Measurements from ENCODE around the gene RPS23.

Gene RPS23

DNA sequence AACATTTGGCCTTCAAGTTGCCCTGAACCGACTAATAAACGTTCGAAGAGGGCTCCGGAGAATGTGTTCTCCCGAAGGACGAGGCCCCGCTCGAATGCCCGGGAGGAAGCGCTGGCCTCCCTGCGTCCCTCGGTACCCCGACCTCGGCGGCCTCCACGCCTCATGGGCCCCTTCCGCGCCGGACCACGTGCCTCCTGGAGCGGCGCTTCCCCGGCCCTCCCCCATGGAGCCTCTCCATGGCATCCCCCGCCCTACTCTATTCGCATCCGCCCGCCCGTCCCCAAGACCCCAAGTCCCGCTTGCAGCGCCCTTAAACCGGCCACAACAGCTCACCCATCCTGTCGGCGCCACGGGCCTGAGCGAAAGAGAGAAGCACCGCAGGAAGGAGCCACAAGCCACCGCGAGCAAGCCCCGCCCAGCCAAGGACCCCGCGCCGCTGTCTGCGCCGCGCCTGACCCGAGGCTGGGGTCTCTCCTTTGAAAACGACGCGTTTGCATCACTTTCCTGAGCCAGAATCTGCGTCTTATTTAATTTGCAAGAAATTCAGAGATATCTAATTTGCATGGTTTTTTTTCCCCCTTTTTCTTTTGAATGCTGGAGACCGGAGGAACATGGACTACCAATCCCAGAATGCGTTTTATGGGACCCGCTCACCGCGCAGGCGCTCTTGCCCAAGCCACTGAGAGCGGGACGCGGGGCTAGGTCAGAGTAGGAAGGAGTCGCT lies at the start of gene RPS23:
TSS of gene RPS23 (minus strand) at position 368 of the 724 bp plus-strand sequence. CDS start at position 337, 31 bp downstream.
- peak; percentile 41 to 97 (median 89) for DNase-seq

DNA sequence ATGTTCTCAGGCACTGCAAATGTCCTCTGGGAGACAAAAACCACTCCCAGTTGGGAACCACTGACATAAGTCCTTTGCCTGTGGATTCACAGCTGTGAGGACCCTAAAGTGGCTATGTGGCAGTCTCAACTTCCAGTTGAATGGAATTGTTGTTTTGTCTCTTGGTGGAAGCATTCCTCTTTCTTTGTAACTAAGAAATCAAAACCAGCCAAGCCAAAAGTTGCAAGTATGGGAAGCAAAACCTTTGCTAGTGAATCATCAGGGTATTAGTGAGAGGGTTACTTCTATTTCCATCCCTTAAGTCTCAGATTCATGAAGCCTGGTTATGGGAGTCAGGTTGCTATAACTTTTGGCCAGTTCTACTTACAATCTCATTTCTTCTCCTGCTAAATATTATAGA lies 49.8 kb upstream of the RPS23 start:
- DNase-seq = no peak

DNA sequence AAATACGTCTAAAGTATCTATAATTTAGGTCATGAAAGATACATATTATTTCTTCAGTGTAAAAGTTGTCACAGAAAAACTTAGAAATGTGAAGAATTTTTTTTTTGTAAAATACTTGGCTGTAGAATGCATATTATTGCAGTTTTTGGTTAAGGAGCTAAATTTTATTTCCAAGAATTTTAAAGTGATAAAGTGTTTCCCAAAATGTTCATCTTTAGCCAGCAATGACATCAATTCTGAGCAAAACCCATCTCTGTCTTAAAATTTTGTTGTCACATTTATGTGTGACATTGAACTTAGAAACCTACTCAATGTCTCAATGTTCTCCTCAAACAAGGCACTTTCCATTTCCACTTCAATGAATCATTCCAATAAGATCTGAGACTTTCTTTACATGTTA lies 47.8 kb upstream of the RPS23 start:
- no peak for DNase-seq

DNA sequence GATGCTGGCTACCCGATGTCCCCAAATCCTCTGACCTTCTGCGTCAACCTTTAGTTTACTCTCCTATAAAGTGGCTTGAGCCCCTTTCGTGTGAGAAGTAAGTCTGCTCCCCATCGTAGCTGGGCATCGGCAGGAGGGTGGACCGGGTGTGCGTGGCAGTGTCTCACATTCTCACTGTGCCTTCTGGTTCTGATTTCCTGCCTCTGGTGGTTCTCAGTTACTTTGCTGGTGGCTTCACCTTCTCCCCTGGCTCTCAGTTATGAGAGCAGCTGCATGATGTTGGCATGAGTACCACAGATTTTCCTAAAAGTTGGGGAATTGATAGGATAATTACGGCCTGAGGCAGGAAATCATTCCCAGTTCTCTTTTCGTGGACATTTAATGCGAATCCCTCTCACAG lies 47.0 kb upstream of the RPS23 start:
- no peak for DNase-seq

DNA sequence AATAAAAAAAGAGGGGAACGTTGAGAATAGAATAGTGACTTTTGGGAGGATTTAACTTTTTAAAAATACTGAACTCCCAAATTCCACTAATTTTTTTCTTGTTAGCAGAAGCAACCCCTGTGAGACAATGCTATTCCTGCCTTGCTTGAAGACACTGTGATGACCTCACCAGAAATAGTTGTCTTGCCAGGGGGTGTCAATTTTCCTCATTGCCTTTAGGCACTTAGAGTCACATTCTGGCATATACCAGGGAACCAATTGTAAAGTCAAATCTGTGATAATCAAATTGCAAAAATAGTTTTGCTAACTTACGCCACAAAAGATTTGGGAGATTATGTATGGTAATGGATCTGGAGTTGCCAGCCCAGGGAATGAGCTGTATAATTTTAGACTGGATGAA lies 42.8 kb upstream of the RPS23 start:
- no peak for DNase-seq

DNA sequence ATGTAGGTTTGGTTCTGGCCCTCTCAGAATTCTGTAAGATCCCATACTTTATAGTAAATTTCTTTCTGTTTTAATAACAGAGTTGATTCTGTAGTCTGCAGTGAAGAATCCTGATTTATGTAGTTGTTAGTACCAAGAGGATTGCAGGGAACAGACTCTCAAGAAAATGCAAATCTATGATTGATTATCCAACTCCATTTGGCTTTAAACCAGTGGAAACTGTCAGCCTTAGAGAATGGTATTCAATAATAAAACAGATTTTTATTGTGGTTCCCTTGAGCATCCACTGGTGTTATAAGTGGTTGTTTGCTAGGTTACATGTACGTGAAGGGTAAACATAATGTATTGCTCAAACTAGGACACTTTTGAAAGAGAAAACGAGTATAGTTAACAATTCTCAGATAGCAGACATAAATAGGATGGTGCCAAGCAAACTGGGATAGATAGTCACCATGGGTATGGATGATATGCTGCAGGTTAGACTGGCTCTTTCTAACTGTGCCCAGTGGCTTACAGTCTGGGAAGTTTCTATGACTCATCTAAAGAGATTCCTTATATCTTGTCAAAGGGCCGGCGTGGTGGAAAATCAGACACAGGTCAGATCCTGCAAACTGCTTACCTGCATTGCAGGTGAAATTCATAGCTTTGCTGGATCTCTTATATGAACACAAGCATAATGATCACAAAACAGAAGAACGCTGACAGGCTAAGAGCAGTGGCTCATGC lies 41.7 kb upstream of the RPS23 start:
- no peak for DNase-seq

DNA sequence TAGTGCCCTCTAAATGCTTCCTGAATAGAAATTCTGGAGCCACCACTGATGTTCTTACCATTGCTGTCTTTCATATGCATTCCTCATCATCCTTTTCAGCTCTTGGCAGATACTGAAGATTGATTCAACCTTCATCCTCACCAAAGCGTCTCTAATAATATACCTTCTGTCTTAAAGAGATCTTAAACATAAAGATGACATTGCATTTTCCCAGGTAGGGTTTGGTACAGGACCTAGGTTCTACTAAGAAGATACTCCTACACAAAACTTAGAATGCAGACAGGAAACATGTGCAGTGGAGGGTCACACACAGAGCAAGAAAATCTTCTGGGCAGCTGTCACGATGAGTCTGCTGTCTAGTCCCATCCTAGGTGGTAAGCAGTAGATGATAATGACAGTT lies 41.0 kb upstream of the RPS23 start:
- no peak for DNase-seq

DNA sequence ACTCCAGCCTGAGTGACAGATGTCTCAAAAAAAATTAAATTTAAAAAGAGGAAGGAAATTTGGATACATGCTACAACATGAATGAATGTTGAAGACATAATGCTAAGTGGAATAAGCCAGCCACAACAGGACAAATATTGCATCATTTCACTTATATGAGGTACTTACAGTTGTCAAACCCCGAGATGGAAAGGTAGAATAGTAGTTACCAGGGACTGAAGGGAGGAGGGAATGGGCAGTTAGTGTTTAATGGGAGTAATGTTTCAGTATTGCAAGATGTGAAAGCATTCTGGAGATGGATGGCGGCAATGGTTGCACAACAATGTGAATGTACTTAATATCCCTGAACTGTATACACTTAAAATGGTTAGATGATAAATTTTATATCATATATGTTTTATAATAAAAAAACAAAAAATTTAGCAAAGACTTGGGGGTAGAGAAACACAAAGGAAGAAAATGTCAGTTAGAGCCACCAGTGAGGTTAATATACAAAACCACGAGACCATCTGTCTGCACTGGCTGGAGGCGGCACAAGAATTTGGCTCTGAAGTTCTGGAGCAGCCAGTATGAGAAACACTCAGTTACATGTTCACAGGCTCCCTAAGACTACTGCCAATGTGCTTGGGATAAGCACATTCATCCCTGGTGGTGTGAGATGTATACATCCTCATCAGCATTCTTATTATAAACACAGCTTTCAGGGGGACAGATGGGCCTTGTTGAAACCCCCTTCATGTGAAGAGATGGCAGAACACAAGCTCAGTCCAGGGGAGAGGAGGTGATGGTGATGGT lies 37.0 kb upstream of the RPS23 start:
- no peak for DNase-seq

DNA sequence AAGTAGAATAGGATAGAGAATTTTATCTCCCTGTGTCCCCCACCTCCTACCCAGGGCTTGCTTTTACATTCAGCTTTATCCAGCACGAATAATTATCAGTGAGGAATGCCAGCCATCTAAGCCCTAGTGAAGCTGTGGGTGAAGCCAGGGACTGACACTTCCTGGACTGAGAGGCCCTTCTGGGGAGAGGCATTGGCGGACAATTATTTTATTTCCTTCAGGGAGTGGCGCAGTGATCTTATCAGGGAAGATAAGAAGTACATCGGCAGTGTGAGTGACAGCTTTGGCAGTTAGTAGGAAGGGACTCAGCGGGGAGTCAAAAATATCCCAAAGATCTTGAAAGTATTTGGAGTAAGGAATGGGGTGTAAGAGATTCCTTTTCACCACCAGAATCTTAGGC lies 34.9 kb upstream of the RPS23 start:
- DNase-seq = no peak

DNA sequence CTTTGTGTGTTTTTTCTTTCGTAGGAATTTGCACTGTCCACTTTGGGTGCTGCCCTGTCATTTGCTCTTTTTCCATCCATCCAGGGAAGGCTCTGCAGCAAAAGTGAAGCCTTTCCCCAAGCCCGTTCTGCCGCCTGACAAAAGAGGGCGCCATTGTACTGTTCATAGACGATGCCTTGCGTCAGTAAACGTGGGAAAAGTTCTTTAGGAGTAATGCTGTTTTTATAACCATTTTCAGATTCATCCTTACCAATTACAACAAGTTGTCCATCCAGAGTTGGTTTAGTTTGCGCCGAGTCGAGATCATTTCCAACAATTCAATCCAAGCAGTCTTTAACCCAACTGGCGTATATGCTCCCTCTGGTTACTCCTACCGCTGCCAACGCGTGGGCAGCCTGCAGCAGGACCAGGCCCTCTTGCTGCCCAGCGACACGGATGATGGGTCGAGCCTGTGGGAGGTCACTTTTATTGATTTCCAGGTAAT lies 34.3 kb upstream of the RPS23 start:
- DNase-seq = peak in 46 of 56 donors; percentile 2 to 73 (median 31)

DNA sequence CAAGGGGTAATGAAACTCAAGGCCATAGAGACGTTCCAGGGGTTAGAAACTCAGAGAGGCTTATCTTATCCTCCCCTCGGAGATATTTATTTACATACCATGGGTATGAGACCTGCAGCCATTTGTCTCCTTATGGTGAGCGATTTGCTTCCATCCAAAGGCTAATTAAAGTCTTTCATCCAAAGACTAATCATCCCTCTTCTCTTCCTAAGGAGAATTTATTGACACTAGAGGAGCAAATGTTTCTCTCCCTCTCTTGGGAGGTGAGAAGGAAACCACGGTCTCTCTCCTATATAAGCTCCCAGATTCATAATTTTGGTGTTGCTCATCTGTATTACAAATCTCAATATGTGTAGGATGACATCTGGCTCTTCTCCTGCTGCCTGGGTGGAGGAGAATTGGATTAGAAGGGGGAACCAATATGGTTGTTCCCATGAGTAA lies 31.0 kb upstream of the RPS23 start:
- no peak for DNase-seq

DNA sequence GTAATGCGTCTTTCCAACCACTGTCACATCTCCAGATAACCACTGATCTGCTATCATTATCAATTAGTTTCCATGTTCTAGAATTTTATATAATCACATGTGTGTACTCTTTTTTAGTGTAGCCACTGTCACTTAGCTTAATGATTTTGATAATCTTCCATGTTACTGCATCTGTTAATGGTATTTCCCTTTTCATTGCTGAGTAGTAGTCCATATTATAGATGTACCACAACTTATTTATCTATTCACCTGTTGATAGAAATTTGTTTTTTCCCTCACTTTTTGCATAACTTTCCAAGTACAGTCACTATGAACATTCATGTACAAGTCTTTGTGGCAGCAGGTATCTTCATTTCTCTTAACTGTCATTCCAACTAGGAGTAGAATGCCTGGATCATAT lies 30.3 kb upstream of the RPS23 start:
- DNase-seq = no peak

DNA sequence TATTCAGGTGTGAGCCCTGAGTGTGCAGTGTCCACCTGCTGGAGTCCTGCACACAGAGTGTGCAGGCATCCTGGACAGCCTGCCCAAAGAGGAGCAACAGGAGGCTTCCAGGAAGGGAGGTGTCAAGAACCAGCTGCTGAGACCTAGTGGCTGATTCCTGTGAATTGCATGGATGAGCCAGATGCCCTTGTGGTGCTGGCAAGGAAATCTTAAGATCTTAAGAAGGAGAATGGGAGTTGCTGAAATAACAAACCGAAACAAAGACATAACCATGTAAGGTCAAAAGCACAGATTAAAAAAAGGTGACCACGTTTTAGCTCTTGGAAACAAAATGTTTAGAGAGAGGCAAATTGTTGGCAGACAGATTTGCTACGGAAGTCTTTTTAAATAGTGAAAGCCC lies 29.3 kb upstream of the RPS23 start:
- no peak for DNase-seq

DNA sequence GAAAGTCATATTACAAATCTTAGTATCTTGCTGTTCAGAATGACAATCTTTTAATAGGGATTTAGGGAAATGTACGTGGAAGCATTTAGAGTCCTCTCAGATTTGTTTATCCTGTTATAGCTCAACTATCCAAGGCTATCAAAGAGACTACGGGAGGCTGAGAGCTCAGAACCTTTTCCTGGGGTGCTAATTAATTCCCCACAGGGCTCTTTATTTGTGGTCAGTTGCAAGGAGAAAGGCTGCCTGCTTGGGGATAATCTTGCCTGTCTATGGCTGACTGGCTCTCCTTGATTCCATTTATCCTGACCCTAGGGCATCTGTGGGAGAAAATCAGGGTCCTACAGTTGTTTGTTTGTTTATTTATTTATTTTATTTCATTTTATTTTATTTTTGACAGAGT lies 28.0 kb upstream of the RPS23 start:
- no peak for DNase-seq

DNA sequence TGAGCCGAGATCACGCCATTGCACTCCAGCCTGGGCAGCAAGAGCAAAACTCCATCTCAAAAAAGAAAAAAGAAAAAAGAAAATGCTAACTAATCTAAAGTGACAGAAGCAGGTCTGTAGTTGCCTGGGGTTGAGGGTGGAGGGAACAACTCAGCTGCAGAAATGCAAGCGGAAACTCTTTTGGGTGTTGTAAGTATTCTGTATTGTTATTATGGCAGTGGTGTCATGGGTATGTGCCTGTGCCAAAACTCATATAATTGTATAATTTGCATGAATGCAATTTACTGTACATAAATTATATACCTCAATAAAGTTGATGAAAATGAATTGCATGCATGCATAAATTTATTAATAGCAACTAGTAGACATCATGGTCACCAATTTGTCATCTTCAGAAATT lies 23.0 kb upstream of the RPS23 start:
- DNase-seq = no peak

DNA sequence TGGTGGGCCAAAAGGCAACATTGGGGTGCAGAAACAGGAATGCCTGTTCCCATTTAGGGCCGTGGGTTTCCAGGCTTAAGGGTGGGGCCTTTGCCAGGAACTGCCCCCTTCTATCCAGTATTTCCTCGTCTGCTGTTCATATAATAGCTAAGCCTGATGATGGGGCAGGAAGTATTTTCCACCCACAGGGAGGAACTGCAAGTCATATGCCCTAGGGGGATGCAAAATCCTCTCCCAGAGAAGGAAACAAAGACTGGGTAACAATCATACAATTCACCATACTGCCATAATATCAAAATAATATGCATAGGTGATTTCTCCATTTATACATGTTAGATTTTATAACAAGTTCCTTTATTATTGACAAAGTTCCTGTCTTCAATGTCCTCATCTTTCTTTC lies 20.5 kb upstream of the RPS23 start:
- no peak for DNase-seq

DNA sequence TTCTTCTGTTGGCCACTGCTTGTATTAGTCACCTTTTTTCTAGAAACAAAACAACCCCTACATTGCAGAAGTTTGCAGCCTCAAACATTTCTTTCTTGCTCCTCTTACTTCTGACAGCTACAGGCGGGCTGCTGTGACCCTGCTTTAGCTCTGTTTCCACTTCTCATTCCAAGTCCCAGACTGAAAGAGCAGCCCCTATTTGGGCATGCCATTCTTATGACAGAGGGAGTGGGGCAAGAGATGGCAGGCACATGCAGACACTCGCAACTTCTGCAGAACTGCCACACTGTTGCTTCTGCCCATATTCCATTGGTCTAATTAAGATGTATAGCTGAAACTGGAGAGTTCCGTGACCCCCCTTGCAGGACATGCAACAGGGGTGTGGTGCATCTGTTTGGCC lies 19.6 kb upstream of the RPS23 start:
- DNase-seq = no peak

DNA sequence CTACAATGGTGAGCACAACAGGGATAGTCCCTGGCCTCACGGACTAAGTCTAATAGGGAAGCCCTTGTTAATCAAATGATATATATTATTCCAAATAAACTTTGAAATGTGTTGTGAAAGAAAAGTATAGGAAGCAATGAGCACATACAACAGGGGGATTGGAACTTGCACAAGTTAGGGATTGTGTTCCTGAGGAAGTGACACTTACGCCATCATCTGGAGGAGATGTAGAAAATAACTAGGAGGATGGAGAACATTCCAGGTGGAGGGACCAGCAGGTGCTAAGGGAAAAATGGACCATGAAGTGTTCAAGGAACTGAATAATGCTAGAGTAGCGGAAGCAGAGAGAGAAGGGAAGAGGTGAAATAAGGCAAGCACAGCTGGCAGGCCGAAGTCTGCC lies 18.8 kb upstream of the RPS23 start:
- DNase-seq = no peak

DNA sequence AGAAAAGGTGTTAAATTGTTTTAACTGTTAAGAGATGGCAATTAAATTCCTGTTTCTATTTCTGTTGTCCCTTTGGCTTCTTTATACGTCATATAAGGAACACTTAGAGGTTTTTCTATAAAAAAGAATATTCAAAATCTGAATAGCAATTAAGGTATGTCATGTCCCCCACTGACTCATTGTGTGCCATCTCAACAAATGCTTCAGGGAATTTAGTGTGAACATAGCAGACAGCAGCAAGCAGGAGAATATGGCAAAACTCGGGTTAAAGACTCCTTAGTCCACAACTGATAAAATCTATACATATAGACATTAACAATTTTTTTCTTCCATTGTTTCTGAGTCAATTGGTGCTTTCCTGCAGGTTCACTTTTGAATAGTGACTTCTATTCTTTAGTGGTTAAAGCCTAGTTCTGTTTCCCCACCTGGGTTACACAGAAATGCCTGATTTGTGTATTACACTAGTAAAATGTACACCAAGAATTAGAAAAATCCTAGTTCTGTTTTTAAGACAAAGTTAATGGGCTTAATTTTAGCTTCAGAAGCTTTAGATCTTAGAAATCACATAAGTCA lies 17.9 kb upstream of the RPS23 start:
- no peak for DNase-seq

DNA sequence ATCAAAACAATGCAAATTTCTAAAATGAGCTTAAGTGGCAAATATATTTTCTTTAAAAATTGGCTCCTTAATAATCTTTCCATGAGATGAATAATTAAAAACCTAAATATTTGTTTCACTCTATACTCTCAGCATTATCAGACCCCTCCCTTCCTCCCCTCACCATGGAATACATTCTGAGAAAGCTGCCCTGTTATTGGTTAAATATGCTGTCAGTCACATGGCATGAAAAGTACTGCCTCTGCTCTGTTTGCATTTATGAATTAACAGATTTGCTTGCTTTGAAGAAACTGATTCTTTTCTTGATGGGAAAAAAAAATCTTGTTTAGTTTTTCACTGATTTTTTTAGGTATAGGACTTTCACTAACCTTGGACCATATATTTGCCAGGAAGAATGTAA lies 17.0 kb upstream of the RPS23 start:
- no peak for DNase-seq

DNA sequence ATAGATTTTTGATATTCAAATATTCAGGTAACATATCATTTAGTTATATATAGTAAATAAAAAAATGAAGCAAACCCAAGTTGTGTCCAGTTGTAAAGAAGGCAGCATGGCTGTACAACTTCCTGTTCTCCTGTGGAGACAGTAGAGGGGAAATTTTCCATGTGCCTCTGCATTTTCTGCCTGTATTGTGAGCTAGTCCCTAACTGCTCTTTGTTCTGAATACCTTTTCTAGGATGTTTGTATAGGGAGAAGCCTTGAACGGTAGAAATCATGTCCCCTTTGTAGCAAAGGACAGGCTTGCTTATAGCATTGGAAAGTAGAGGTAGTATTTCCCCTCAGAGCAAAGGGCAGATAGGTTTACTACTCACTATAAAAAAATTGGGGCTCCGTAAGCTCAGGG lies 13.3 kb upstream of the RPS23 start:
- no peak for DNase-seq

DNA sequence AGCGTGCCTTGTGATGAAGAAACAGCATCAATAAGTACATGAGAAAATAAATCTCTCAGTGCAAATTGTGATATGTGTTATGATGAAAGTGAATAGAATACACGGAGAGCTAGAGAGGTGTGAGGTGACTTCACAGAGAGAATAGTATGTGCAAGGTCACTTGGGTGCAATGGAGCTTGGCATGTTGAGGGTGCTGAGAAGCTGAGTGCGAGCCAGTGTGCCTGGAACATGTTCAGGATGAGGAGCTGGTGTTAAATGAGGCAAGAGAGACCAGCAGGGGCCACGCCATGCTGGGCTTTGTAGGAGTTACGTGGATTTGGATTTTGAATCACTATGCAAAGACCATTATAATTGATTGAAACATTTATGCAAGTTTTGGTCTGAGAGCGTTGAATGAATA lies 12.8 kb upstream of the RPS23 start:
- DNase-seq = no peak
